PC-3 (cell line): ENCODE data around the gene CCDC30. TPM values are rescaled to one million over a fixed set of nuclear protein-coding genes. Genes with fewer than 3 reads are reported as not detected.

ENCODE experiments used
- ATAC-seq: fragments of 200-7000 bp; cut with Tn5 transposase; 2 replicates; pipeline ENCODE4 v1.9.1; 2020; ENCODE audit warnings: mild to moderate bottlenecking, moderate library complexity
- BruUV-seq: library from RNA; stranded (reverse); fragments of 400-500 nt; replicated peaks from 2 replicates; lab custom pipeline; 2021; lab: Mats Ljungman, UMichigan
- CTCF ChIA-PET: fragments of 300-600 bp; sonication (Branson Sonifier 250); formaldehyde crosslinking; loops from one replicate; lab custom pipeline; 2022; ENCODE audit warnings: antibody characterized with exemption; lab: Charles Lee
- POLR2A ChIA-PET: fragments of 300-600 bp; sonication (Branson Sonifier 250); formaldehyde crosslinking; loops from one replicate; lab custom pipeline; 2022; ENCODE audit warnings: antibody characterized with exemption; ENCODE audit not compliant: unreplicated experiment; lab: Charles Lee
- DNase-seq: peaks from one replicate; pipeline ENCODE4 v3.0.0-alpha.2; 2015
- H2AFZ ChIP-seq: fragments of 300-600 bp; sonication (generic); 2 replicates; pipeline ENCODE4 v1.6.0; 2016; ENCODE audit warnings: antibody characterized with exemption, low read length
- H3F3A ChIP-seq: fragments of 300-600 bp; sonication (generic); one replicate; pipeline ENCODE4 v1.6.0; 2017; ENCODE audit warnings: antibody characterized with exemption, low read length, control low read depth, mild to moderate bottlenecking; ENCODE audit not compliant: unreplicated experiment
- H3K27ac ChIP-seq: fragments of 300-600 bp; sonication (generic); 2 replicates; pipeline ENCODE4 v1.5.1; 2016; ENCODE audit warnings: mild to moderate bottlenecking, low read length
- H3K27me3 ChIP-seq: fragments of 300-600 bp; sonication (generic); 2 replicates; pipeline ENCODE4 v1.6.1; 2016; ENCODE audit warnings: low read length, mixed read lengths
- H3K36me3 ChIP-seq: fragments of 300-600 bp; sonication (generic); 2 replicates; pipeline ENCODE4 v1.6.1; 2016; ENCODE audit warnings: low read depth, mixed run types, low read length, mixed read lengths
- H3K4me1 ChIP-seq: fragments of 300-600 bp; sonication (generic); 2 replicates; pipeline ENCODE4 v1.5.1; 2016; ENCODE audit warnings: low read length; ENCODE audit not compliant: insufficient read depth
- H3K4me2 ChIP-seq: fragments of 300-600 bp; sonication (generic); 2 replicates; pipeline ENCODE4 v1.6.0; 2016; ENCODE audit warnings: low read length
- H3K4me3 ChIP-seq: fragments of 300-600 bp; sonication (generic); 2 replicates; pipeline ENCODE4 v1.5.1; 2016; ENCODE audit warnings: mild to moderate bottlenecking, low read length, mixed read lengths
- H3K79me2 ChIP-seq: fragments of 300-600 bp; sonication (generic); 2 replicates; pipeline ENCODE4 v1.6.1; 2017; ENCODE audit warnings: low read length, mixed read lengths
- H3K9ac ChIP-seq: fragments of 300-600 bp; sonication (generic); 2 replicates; pipeline ENCODE4 v1.6.0; 2016; ENCODE audit warnings: mild to moderate bottlenecking, low read length
- H3K9me2 ChIP-seq: fragments of 300-600 bp; sonication (generic); replicated peaks from 2 replicates; pipeline ENCODE4 v1.6.1; 2016; ENCODE audit warnings: mixed run types, low read length, mixed read lengths
- H3K9me3 ChIP-seq: fragments of 300-600 bp; sonication (generic); 2 replicates; pipeline ENCODE4 v1.6.1; 2016; ENCODE audit warnings: low read length, mixed read lengths
- H4K20me1 ChIP-seq: fragments of 300-600 bp; sonication (generic); 2 replicates; pipeline ENCODE4 v1.6.1; 2016; ENCODE audit warnings: low read length, mixed read lengths
- CTCF ChIP-seq: fragments of 300-600 bp; sonication (generic); conservative IDR thresholded peaks from 2 replicates; pipeline ENCODE4 v1.5.1; 2017; ENCODE audit warnings: antibody characterized with exemption, low read depth, mild to moderate bottlenecking, low read length
- EZH2 ChIP-seq: fragments of 300-600 bp; sonication (generic); IDR thresholded peaks from one replicate; pipeline ENCODE4 v1.6.1; 2017; ENCODE audit warnings: antibody characterized with exemption, mild to moderate bottlenecking, low read length; ENCODE audit not compliant: unreplicated experiment
- EZH2phosphoT487 ChIP-seq: fragments of 300-600 bp; sonication (generic); IDR thresholded peaks from 2 replicates; pipeline ENCODE4 v1.6.1; 2018; ENCODE audit warnings: mild to moderate bottlenecking, antibody characterized with exemption, low read length, borderline replicate concordance
- intact Hi-C: fragments of 100-400 bp; cut with micrococcal nuclease; formaldehyde crosslinking; loops from 2 replicates; pipeline ENCODE4 v1.9.0; 2023
- total RNA-seq: library from RNA; depleted of rRNA; stranded (reverse); fragments of >200 nt; gene quantifications from 2 replicates; pipeline ENCODE4 v1.2.3, GENCODE V29; 2014

The CCDC30 gene
- total RNA-seq, 1 experiment from 2014 or later = 0.58 TPM

- H3K9me3 ChIP-seq = no peaks in the 10 kb centered on the region
Measured at GRCh38 chr1:42423681-42424080, 39.4 kb upstream of the CCDC30 start.

GRCh38 chr1:42424201-42424600 is 38.9 kb upstream of the CCDC30 start:
- TF ChIP-seq CTCF (no peak), EZH2 (no peak), EZH2phosphoT487 (no peak)
- Histone ChIP-seq H4K20me1 (no peaks in the 10 kb centered on the region), H3K27me3 (no peaks in the 10 kb centered on the region), H3K4me3 (no peak overlapping the region), H3K79me2 (no peaks in the 10 kb centered on the region), H3F3A (no peaks in the 10 kb centered on the region), H3K9me2 (no peaks in the 10 kb centered on the region), H2AFZ (no peak overlapping the region), H3K9ac (no peak overlapping the region), H3K36me3 (no peaks in the 10 kb centered on the region), H3K9me3 (no peaks in the 10 kb centered on the region), H3K4me1 (peaks cover 36% of the 10 kb centered on the region), H3K27ac (no peak overlapping the region), H3K4me2 (peak overlapping the region; percentile 43; the same call in 1 of the 2 replicates)
- DNase-seq (no peak), ATAC-seq (peak; percentile 50)
- ChIA-PET CTCF (no interaction called here), POLR2A (no interaction called here)
- BruUV-seq = no TSS peak
- intact Hi-C loops = no loop called here

More at GRCh38 chr1:42423681-42424080, 39.4 kb upstream of the CCDC30 start:
- no peak for TF ChIP-seq EZH2
- no peaks in the 10 kb centered on the region for H3K36me3 ChIP-seq
- no peaks in the 10 kb centered on the region for H3F3A ChIP-seq
- peak overlapping the region; percentile 43; the same call in 1 of the 2 replicates for H3K4me2 ChIP-seq
- peaks cover 33% of the 10 kb centered on the region for H3K4me1 ChIP-seq
- DNase-seq (no peak), ATAC-seq (peak; percentile 12; the same call in 1 of the 2 replicates)
- no peak overlapping the region for H2AFZ ChIP-seq
- H3K9me2 ChIP-seq = no peaks in the 10 kb centered on the region
- ChIA-PET POLR2A (no interaction called here), CTCF (no interaction called here)
- no peaks in the 10 kb centered on the region for H4K20me1 ChIP-seq
- H3K4me3 ChIP-seq = no peak overlapping the region
- intact Hi-C loops = no loop called here
- H3K27ac ChIP-seq = no peak overlapping the region
- no peaks in the 10 kb centered on the region for H3K27me3 ChIP-seq
- no TSS peak for BruUV-seq
- no peak overlapping the region for H3K9ac ChIP-seq
- H3K79me2 ChIP-seq = no peaks in the 10 kb centered on the region

GRCh38 chr1:42427240-42427639 is 35.8 kb upstream of the CCDC30 start:
- Histone ChIP-seq H3K9me3 (no peaks in the 10 kb centered on the region), H3K4me1 (peaks cover 57% of the 10 kb centered on the region), H3K4me2 (peak overlapping the region; percentile 43), H3K36me3 (no peaks in the 10 kb centered on the region), H3K9ac (no peak overlapping the region), H2AFZ (peak overlapping the region; percentile 54), H4K20me1 (no peaks in the 10 kb centered on the region), H3K27me3 (no peaks in the 10 kb centered on the region), H3F3A (no peaks in the 10 kb centered on the region), H3K4me3 (peak overlapping the region; percentile 16; the same call in 1 of the 2 replicates), H3K9me2 (no peaks in the 10 kb centered on the region), H3K27ac (peak overlapping the region; percentile 22), H3K79me2 (no peaks in the 10 kb centered on the region)
- ChIA-PET CTCF (no interaction called here), POLR2A (interaction anchor here (0.6 to 0.7 kb wide), 3 partner anchors 89 to 280 kb away, joined by 3 to 5 read pairs (median 3); partner anchors contain the start of gene YBX1)
- TF ChIP-seq EZH2 (no peak), EZH2phosphoT487 (no peak), CTCF (no peak)
- ATAC-seq (peak; percentile 42), DNase-seq (peak; percentile 52)
- intact Hi-C loops = no loop called here
- no TSS peak for BruUV-seq
